ENCODE results near the gene PSMB2.
A peak's percentile ranks its signal among the peaks of the same experiment; 100 is the strongest.

The PSMB2 gene

GRCh38 chr1:35572296-35572695, 69.0 kb downstream of the PSMB2 start:
- DNase-seq (ENCODE audit: low read depth) = no peak

GRCh38 chr1:35571263-35571662, 70.1 kb downstream of the PSMB2 start:
- no peak for DNase-seq (ENCODE audit: low read depth)

GRCh38 chr1:35570589-35571137, 70.7 kb downstream of the PSMB2 start:
- DNase-seq (ENCODE audit: low read depth) = no peak

GRCh38 chr1:35569936-35570335, 71.4 kb downstream of the PSMB2 start:
- peak; percentile 47 for DNase-seq (ENCODE audit: low read depth)

GRCh38 chr1:35568975-35569395, 72.3 kb downstream of the PSMB2 start:
- DNase-seq (ENCODE audit: low read depth) = peak; percentile 75

GRCh38 chr1:35567947-35568558, 73.3 kb downstream of the PSMB2 start:
- no peak for DNase-seq (ENCODE audit: low read depth)

- no peak for DNase-seq (ENCODE audit: low read depth)
Observed at GRCh38 chr1:35565742-35566133, 75.6 kb downstream of the PSMB2 start.

- DNase-seq (ENCODE audit: low read depth) = no peak
Observed at GRCh38 chr1:35564884-35565741, 76.2 kb downstream of the PSMB2 start.

- DNase-seq (ENCODE audit: low read depth) = peak; percentile 78
Observed at GRCh38 chr1:35564037-35564883, 77.1 kb downstream of the PSMB2 start.

GRCh38 chr1:35563166-35563565, 78.2 kb downstream of the PSMB2 start:
- no peak for DNase-seq (ENCODE audit: low read depth)

GRCh38 chr1:35561972-35562680, 79.2 kb downstream of the PSMB2 start:
- DNase-seq (ENCODE audit: low read depth) = no peak

- DNase-seq (ENCODE audit: low read depth) = no peak
Observed at GRCh38 chr1:35561297-35561971, 79.9 kb downstream of the PSMB2 start.

GRCh38 chr1:35560256-35561225, 80.8 kb downstream of the PSMB2 start:
- DNase-seq (ENCODE audit: low read depth) = no peak

GRCh38 chr1:35559317-35559944, 81.9 kb downstream of the PSMB2 start:
- no peak for DNase-seq (ENCODE audit: low read depth)

GRCh38 chr1:35558374-35559316, 82.7 kb downstream of the PSMB2 start:
- DNase-seq (ENCODE audit: low read depth) = peak; percentile 24

- peak; percentile 98 for DNase-seq (ENCODE audit: low read depth)
Observed at GRCh38 chr1:35557611-35558373, 83.5 kb downstream of the PSMB2 start, which contains the start of gene NCDN. TSS of gene NCDN (plus strand) at chr1:35557799. CDS start at chr1:35558191, 392 bp downstream.

- peak; percentile 90 for DNase-seq (ENCODE audit: low read depth)
Observed at GRCh38 chr1:35557118-35557610, 84.2 kb downstream of the PSMB2 start, which contains the start of gene KIAA0319L. TSS of gene KIAA0319L (minus strand) at chr1:35557403. CDS start at chr1:35554491, 2,912 bp downstream.

Measured in EH (cell line).